Measurements from ENCODE around the gene PHYHIPL.

PHYHIPL gene

GRCh38 chr10:59176241-59177030 is at the start of gene PHYHIPL:
TSS of gene PHYHIPL (plus strand) at chr10:59176643. CDS start at chr10:59176854, 211 bp downstream.
- DNase-seq (ENCODE audit: low read depth in 1 of 2, low spot score in 1 of 2): no peak

GRCh38 chr10:59126991-59127390 is 49.5 kb upstream of the PHYHIPL start:
- no peak for DNase-seq (ENCODE audit: low read depth in 1 of 2, low spot score in 1 of 2)

DNA sequence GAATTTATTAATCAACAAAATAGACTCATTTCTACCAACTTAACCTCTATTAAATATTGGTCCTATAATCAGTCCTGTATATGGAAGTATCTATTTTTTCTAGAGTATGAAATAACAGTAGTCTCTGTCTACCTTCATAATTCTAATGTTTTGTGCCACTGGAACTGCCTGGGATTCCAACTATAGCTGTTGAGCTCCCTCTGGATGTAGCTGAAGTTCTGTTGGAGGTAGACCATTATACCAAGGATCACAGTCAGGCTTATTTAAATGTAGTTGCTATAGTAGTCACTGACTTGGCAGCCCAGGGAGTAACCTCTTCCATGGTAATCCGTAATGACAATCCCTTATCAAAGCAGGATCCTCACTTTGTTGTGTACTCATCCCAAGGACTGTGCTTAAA is 48.5 kb upstream of the PHYHIPL start:
- DNase-seq (ENCODE audit: low read depth in 1 of 2, low spot score in 1 of 2): no peak

DNA sequence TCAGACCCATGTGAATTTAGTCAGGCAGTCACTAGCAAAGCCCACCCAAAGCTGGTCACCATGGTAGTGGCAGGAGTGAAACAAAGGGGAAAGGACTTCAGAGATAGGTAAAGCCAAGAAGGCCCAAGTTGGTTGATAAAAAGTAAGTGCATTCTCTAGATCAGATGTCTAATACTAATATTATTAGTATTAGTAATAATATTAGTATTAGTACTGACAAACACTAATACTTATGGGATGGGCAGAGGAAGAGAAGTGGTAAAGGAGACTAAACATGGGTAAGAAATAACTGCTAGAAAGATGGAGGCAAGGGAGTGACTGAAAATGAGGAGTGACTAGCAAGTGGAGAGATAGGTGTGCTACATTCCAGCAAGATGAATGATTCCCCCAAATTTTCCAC is 46.6 kb upstream of the PHYHIPL start:
- no peak for DNase-seq (ENCODE audit: low read depth in 1 of 2, low spot score in 1 of 2)

DNA sequence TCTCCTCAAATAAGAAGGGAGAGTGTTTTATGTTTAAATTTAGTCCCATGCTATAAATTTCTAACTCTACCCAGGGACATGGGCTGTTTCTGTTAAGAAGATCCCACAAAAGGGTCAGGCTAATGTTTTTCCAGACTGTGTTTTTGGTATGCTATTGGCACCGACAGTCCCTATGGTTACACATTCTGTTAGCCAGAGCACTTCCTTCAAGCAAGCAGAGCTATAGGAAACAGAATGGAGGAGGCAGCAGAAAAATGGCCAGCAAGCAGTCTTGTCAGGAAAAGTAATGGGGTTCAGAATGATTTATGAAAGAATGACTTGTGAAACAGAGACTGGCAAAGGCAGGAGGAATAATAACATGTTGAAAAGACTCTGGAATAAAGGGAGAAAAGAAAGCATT is 44.8 kb upstream of the PHYHIPL start:
- no peak for DNase-seq (ENCODE audit: low read depth in 1 of 2, low spot score in 1 of 2)

DNA sequence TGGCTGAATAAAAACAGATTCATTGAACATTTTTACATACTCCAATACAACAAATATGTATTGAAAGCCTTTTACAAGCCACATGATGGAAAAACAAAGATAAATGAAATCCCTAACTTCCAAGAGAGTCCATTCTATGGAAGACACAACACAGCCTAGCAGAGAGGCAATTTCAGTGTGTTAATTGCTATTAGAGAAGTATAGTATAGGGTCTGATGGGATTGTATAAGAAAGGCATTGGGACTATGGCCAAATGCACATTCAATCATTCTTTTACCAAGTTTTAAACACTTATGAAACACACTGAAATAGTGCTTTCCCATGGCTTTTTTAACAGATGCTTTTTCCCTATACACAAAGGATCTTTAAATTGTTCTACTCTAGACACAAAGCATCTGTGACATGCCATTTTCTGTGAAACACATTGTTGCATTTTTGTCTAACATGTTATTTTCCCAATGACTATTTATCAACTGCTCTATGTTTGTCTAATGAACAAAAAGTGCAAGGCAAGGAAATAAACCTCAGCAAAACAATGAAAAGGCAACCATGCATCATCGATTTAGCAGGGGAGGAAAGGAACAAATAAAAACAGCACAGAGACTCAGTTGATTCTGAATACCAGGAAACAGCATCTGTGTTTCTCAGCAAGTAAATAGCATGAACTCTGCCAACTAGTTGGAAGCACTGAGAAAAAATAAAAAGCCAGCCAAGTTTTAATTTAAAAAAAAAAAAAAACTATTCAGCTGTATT is 42.4 kb upstream of the PHYHIPL start:
- no peak for DNase-seq (ENCODE audit: low read depth in 1 of 2, low spot score in 1 of 2)

- DNase-seq (ENCODE audit: low read depth in 1 of 2, low spot score in 1 of 2): no peak
These were observed 41.7 kb upstream of the PHYHIPL start for GRCh38 chr10:59134785-59135184.

DNA sequence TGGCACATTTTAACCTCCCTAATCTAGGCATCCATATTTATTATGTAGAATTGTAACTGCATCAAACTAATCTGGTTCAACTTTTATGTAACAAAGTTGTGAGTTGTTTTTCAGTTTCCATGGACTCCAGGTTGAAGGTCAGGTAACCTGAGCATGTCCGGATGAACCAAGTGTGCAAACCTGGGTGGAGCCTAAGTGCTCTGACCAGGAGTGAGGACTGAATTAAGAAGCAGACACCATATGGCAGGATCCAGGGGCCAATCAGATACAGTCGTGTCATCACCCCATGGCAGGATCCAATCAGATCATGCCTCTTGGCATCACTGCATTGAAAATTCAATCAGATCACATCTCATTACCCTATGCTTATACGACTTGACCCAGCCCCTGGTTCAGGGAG is 41.2 kb upstream of the PHYHIPL start:
- DNase-seq (ENCODE audit: low read depth in 1 of 2, low spot score in 1 of 2): no peak

DNA sequence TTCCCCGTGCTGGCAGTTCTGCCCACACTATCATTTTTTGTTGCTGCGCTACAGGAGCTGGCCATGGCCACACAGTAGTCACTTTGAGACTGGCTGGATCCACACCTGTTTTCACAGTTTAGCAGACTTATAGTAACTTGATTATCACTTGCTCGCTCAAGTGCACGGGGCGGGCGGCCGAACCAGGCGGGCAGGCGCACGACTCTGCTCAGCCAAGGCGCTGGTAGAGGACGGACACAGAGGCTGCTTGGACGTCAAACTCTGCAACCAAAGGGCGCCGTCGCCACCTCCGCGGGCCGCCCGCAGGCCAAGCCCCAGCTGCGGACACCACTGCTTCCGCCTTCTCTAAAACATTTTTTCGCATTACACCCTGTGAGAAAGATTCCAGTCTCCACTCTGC is 38.4 kb upstream of the PHYHIPL start:
- no peak for DNase-seq (ENCODE audit: low read depth in 1 of 2, low spot score in 1 of 2)

DNA sequence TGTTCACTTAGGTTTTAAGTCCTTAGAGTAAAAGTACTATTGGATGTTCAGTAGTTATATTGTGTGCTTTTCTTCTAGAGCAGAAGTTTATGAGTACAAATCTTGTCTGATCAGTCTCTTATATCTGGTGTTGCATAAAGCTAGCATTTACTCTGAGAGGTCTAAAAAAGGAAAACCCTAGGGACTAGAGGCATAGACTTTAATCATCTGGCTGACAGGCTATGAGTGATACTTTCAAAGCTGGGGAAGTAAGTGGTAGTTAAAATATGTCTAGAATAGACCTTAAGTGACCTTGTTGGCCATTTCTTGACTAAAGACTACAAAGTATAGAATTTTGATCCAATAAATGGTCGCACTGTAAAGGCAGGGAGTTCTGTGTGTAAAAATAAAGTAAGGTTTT is 32.9 kb upstream of the PHYHIPL start:
- DNase-seq (ENCODE audit: low read depth in 1 of 2, low spot score in 1 of 2): no peak

DNA sequence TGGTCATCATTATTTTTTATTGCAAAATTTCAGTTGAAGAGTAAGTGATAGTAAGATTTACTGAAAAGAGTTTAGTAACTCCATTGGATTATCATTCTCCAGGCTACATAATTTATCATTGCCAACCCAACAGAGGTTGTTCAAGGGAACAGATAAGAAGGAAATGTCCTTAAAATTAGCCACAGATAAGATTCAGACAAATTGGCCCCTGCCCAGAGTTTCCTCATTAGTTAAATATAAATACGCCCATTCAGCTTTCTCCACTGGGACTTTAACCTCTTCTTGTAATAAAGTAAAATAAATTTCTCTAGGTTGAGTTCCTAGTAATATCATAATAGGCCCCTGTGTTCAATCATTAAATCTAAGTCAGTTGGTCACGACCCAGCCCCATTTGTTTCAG is 27.7 kb upstream of the PHYHIPL start:
- DNase-seq (ENCODE audit: low read depth in 1 of 2, low spot score in 1 of 2): no peak

DNA sequence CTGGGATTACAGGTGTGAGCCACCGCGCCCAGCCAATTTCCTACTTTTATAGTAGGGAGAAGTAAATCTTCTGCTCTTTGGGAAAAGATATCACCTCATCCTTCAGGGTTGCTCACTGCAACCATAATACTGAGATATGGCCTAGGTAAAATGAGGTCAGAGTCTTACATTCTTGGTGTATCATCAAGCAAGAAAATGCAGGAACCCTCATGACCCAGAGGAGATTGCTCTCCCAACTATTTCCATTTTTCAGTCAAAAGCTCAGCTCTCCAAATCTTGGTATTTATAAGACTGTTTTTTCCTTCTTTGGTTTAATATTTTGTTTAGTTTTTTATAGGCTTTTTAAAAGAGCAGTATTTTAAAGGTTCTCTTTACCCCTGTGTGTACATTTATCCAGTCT is 20.9 kb upstream of the PHYHIPL start:
- DNase-seq (ENCODE audit: low read depth in 1 of 2, low spot score in 1 of 2): no peak

- DNase-seq (ENCODE audit: low read depth in 1 of 2, low spot score in 1 of 2): no peak
These were observed 8.9 kb upstream of the PHYHIPL start for GRCh38 chr10:59167512-59167911.

- no peak for DNase-seq (ENCODE audit: low read depth in 1 of 2, low spot score in 1 of 2)
These were observed 3.9 kb upstream of the PHYHIPL start for GRCh38 chr10:59172567-59172966.

- no peak for DNase-seq (ENCODE audit: low read depth in 1 of 2, low spot score in 1 of 2)
These were observed 3.0 kb upstream of the PHYHIPL start for GRCh38 chr10:59173414-59173813.

DNA sequence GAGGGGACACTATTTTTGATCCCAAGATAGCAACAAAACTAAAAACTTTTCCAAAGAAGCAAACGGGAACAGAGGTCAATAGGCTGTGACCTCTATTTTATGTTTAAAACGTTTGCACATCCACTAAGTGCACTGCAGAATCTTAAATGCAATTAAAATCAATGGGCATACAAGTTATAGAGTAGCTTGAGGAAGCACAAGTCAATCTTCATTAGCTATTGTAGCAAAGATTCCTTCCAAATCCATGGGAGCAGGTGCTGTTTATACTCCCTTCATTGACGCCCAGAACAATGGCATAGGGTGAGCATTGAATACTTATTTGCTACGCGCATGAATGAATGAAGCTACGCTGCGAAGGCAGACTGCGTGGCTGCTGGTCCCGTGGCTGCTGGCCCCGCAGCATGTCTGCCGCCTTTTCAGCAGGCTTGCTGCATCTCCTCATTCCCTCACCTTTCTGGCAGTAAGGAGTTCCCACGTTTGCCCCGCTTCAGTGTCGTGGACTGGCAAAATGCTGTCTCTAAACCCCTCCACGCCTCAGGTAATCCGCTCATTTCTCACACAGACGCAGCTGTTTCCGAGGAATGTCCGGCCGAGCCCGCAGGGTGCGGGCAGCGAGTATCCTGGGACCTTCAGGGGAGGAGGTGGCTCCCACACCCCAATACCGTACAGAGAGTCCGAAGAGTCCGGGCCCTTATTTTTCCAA is 754 bp upstream of the PHYHIPL start:
- no peak for DNase-seq (ENCODE audit: low read depth in 1 of 2, low spot score in 1 of 2)

DNA sequence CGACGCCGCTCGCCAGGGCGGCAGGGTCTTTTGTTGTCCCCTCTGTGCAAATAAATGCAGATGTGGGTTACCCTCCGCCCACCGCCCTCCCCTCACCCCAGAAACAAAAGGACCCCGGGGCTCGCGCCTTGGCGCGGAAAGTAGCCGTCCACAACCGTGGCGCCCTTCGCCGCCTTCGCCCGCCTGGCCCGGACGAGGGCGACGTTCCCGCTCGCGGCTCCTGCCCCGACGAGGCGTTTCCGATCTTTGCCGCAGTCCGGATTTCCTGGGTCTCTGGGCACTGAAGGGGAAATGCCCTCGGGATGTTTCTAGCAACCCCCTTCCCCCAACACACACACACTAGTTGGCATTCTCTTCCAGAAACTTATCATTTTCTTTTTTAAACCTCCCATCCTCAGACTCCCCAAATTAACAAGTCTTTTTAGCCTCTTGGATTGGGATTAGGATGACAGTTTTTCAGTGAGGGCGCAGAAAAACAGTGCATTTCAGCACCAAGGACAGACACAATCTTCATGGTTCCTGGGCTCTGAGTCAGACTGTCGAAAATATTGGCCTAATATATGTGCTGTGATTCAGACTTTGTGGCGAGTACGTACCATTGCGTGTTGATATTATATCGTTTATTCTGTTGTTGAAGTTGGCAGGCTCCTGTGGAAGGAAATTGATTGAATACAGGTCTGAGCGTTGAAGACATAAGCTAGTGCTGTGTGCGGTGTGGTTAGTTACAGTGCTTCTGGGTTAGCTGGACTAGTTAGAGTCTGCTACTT is 771 bp downstream of the PHYHIPL start:
- no peak for DNase-seq (ENCODE audit: low read depth in 1 of 2, low spot score in 1 of 2)

DNA sequence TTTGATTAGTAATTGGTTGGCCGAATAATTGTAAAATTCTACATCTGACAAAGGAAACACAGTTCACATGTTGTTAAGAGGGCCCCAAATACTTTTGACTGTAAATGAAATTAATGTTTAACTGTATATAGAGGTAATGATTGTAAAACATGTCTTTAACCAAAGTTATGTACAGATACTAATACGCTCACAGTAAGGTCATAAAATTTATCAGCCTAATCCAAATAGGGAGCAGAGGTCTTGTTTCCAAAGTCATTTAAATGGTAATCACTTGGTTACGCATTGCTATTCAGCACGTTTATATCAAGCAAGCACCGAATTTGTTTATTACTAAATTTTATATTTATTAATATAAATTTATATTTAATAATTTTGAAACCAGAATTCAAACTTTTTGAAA is 1.4 kb downstream of the PHYHIPL start:
- no peak for DNase-seq (ENCODE audit: low read depth in 1 of 2, low spot score in 1 of 2)

DNA sequence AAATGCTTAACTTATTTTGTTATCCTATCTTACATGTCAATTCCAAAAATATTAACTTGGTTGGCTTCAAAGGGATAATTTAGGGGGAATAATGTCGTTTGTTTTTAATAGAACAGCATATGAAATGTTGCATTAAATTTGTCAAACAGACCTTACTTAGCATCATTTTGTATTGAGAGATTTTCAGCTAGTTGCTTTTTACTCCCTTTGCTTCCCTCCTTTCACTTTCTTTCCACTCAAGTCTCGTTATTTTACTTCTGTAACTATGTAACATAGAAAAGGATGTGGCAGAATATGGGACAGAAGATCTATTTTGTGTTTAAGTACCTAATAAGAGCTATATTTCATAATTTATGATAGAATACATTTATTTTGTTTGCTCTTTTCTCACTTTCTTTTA is 2.6 kb downstream of the PHYHIPL start:
- no peak for DNase-seq (ENCODE audit: low read depth in 1 of 2, low spot score in 1 of 2)

DNA sequence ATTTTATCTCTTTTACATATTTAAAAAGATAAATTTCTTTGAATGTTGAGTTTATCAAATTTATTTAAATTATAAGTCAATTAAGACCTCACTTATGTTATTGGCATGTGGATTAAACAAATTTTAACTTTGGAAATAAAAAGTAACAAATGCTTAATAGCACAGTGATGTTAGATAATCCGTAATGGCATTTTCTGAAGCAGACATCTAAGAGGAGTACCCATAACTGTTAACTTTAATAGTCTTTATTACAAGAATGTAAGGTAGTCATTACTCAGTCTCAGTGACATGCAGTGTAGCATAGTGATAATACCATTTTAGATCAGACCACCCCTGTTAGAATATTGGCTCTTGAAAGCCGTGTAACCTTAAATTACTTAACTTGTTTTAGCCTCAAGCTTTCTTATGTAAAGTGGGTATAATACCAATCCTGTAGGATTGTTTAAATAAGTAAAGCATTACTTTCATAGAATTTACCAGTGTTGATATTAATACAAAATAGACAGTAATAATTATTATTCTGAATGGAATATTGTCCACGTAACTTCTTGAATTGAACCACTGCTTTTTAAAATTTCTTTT is 4.3 kb downstream of the PHYHIPL start:
- no peak for DNase-seq (ENCODE audit: low read depth in 1 of 2, low spot score in 1 of 2)

GRCh38 chr10:59181668-59182067 is 5.2 kb downstream of the PHYHIPL start:
- no peak for DNase-seq (ENCODE audit: low read depth in 1 of 2, low spot score in 1 of 2)
